Activated T-helper 1 cell treated with anti-CD3 and anti-CD28 coated beads, Interleukin-12 subunit alpha, Interleukin-12 subunit beta, Interleukin-2, Interleukin-4 antibody, amounts not matched to agents 30 ng/mL and 10 ng/mL and 1 ng/mL, durations not matched to agents 14 hours and 24 hours and 36 hours (primary cell): Measurements from ENCODE around the gene FAM20C. TPM values are rescaled to one million over a fixed set of nuclear protein-coding genes. Genes with fewer than 3 reads are reported as not detected.

Source experiments
- DNase-seq: peaks from one replicate; pipeline ENCODE4 v3.0.0; 2021; ENCODE audit warnings: low spot score
- H3K27ac Mint-ChIP-seq: one replicate; pipeline ENCODE4 v1.8.0; 2021; ENCODE audit warnings: mild to moderate bottlenecking, mixed read lengths
- H3K27me3 Mint-ChIP-seq: one replicate; pipeline ENCODE4 v1.8.0; 2022; ENCODE audit warnings: mild to moderate bottlenecking, moderate library complexity, mixed read lengths; ENCODE audit not compliant: insufficient read depth
- H3K36me3 Mint-ChIP-seq: one replicate; pipeline ENCODE4 v1.8.0; 2021; ENCODE audit warnings: low read depth, mixed read lengths
- H3K4me1 Mint-ChIP-seq: one replicate; pipeline ENCODE4 v1.8.0; 2021; ENCODE audit warnings: low read depth, mixed read lengths
- H3K4me3 Mint-ChIP-seq: one replicate; pipeline ENCODE4 v1.8.0; 2021; ENCODE audit warnings: mild to moderate bottlenecking, moderate library complexity, mixed read lengths
- H3K9me3 Mint-ChIP-seq: one replicate; pipeline ENCODE4 v1.8.0; 2021; ENCODE audit warnings: mixed read lengths
- intact Hi-C: fragments of 100-400 bp; cut with micrococcal nuclease; formaldehyde crosslinking; loops from one replicate; pipeline ENCODE4 v1.15.1; 2024
- total RNA-seq: library from RNA; stranded (reverse); gene quantifications from 2 replicates; pipeline ENCODE4 v1.2.3, GENCODE V29; 2022

The FAM20C gene
- total RNA-seq, 1 donor from 2014 or later, result 0.34 TPM

DNA sequence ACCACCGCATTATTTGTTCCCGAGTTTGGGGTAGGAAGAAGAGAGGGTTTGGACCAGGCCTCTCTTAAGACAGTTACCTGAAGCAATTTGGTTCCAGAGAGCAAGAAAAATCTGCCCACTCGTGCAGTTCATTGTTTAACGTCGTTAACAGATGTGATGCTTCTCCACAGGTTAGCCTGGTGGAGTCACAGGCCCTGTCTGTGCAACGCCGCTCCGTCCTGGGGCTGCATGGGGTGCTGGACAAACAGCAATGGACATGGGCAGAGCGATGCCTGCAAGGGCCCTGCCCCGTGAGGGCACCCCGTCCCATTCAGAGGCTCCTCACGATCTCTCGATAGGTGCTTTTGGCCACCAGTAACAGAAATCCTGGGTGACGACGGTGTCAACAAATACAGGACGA, 107.3 kb downstream of the FAM20C start:
- peaks cover 4% of the 10 kb centered on the region for H3K9me3 Mint-ChIP-seq

GRCh38 chr7:300048-300447, 107.7 kb downstream of the FAM20C start:
- Mint-ChIP-seq H3K4me1 (no peaks in the 10 kb centered on the region), H3K9me3 (peaks cover 5% of the 10 kb centered on the region), H3K27ac (no peak overlapping the region), H3K36me3 (no peaks in the 10 kb centered on the region), H3K27me3 (no peaks in the 10 kb centered on the region), H3K4me3 (no peak overlapping the region)
- no peak for DNase-seq
- intact Hi-C loops, result no loop called here

More for the DNA sequence above, 107.3 kb downstream of the FAM20C start:
- intact Hi-C loops, result no loop called here
- Mint-ChIP-seq H3K36me3 (no peaks in the 10 kb centered on the region), H3K27me3 (no peaks in the 10 kb centered on the region), H3K27ac (no peak overlapping the region), H3K4me1 (no peaks in the 10 kb centered on the region), H3K4me3 (no peak overlapping the region)
- no peak for DNase-seq

- no peaks in the 10 kb centered on the region for H3K27me3 Mint-ChIP-seq
- peaks cover 5% of the 10 kb centered on the region for H3K9me3 Mint-ChIP-seq
- no peaks in the 10 kb centered on the region for H3K4me1 Mint-ChIP-seq
- H3K4me3 Mint-ChIP-seq, result no peak overlapping the region
- intact Hi-C loops, result no loop called here
- no peaks in the 10 kb centered on the region for H3K36me3 Mint-ChIP-seq
- no peak overlapping the region for H3K27ac Mint-ChIP-seq
- DNase-seq, result no peak
Measured at GRCh38 chr7:300546-301290, 108.3 kb downstream of the FAM20C start.

GRCh38 chr7:301291-302053, 109.1 kb downstream of the FAM20C start:
- intact Hi-C loops, result no loop called here
- Mint-ChIP-seq H3K4me1 (no peaks in the 10 kb centered on the region), H3K27me3 (no peaks in the 10 kb centered on the region), H3K36me3 (no peaks in the 10 kb centered on the region), H3K27ac (no peak overlapping the region), H3K9me3 (peaks cover 5% of the 10 kb centered on the region), H3K4me3 (no peak overlapping the region)
- DNase-seq, result no peak

DNA sequence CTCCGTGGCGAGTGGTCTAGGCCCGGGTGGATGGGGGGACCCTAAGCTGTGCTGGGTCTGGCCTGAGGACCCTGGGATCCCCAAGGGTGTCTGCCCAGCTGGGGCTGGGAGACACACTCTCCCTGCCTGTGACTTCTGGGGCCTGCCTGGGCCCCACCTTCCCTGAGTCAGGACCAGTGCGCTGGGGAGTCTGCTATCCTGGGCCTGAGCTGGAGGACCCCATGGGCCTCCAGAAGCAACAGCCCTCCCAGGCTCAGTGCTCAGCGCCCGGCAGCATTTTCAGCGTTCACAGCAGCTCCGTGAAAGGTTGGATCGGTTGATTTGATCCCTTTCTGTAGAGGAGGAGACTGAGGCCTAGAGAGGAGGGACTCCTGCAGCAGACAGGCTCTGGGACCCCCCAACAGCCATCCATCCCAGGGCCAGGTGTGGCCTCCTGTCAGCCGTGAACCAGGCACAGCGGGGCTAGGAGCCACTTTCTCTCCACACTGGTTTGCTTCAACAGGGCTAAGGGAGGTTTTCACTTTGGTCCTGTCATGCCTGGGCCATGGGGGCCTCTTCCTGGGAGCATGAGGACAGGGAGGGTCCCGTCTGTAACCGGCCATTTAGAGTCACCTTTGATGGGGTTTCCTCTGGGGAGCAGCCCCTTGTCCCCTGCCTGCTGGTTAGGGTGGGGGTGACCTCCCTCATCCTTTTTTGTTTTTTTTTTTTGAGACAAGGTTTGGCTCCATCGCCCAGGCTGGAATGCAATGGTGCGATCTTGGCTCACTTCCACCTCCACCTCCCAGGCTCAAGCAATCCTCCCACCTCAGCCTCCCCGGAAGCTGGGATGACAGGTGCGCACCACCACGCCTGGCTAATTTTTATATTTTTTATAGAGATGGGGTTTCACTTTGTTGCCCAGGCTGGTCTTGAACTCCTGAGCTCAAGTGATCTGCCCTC, 110.0 kb downstream of the FAM20C start:
- peaks cover 5% of the 10 kb centered on the region for H3K9me3 Mint-ChIP-seq

GRCh38 chr7:303425-303824, 111.1 kb downstream of the FAM20C start:
- peaks cover 11% of the 10 kb centered on the region for H3K9me3 Mint-ChIP-seq
- no peak for DNase-seq
- no peaks in the 10 kb centered on the region for H3K36me3 Mint-ChIP-seq
- intact Hi-C loops, result no loop called here
- H3K4me1 Mint-ChIP-seq, result no peaks in the 10 kb centered on the region
- no peak overlapping the region for H3K4me3 Mint-ChIP-seq
- H3K27ac Mint-ChIP-seq, result no peak overlapping the region
- no peaks in the 10 kb centered on the region for H3K27me3 Mint-ChIP-seq

More for the DNA sequence above, 110.0 kb downstream of the FAM20C start:
- H3K4me3 Mint-ChIP-seq, result no peak overlapping the region
- H3K27ac Mint-ChIP-seq, result no peak overlapping the region
- H3K36me3 Mint-ChIP-seq, result no peaks in the 10 kb centered on the region
- intact Hi-C loops, result no loop called here
- H3K4me1 Mint-ChIP-seq, result no peaks in the 10 kb centered on the region
- DNase-seq, result no peak
- H3K27me3 Mint-ChIP-seq, result no peaks in the 10 kb centered on the region

DNA sequence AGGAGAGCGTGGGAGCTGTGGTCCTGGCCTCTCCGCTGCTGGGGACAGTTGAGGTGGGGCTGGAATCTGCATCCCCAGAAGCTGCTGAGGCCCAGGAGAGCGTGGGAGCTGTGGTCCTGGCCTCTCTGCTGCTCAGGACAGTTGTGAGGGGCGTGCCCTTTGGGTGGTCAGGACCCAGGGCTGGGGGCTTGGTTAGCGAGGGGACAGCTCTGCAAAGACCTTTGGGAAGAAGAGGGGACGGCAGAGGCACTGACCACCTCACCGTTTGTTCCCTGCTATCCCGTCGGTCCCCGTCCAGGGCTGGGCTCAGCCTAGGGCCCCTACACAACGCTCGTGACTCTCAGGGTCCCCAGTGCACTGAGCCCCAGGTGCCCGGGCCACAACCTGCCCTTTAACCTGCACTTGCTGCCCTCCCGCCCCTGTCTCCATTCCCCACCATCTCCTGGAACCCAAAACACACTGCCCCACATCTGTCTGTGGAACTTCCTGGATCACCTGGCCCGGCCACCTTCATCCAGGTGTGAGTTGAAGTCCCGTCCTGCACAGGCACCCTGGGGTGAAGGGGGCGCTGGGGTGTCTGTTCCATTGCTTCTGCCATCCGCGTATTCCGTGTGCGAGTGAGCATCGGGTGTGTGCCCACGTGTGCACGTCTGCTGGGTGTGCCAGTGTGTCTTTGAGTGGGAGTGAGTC, 111.7 kb downstream of the FAM20C start:
- H3K9me3 Mint-ChIP-seq, result peaks cover 11% of the 10 kb centered on the region
- no peaks in the 10 kb centered on the region for H3K4me1 Mint-ChIP-seq
- no peaks in the 10 kb centered on the region for H3K36me3 Mint-ChIP-seq
- H3K27me3 Mint-ChIP-seq, result no peaks in the 10 kb centered on the region
- no peak for DNase-seq
- H3K27ac Mint-ChIP-seq, result no peak overlapping the region
- H3K4me3 Mint-ChIP-seq, result no peak overlapping the region
- intact Hi-C loops, result no loop called here

DNA sequence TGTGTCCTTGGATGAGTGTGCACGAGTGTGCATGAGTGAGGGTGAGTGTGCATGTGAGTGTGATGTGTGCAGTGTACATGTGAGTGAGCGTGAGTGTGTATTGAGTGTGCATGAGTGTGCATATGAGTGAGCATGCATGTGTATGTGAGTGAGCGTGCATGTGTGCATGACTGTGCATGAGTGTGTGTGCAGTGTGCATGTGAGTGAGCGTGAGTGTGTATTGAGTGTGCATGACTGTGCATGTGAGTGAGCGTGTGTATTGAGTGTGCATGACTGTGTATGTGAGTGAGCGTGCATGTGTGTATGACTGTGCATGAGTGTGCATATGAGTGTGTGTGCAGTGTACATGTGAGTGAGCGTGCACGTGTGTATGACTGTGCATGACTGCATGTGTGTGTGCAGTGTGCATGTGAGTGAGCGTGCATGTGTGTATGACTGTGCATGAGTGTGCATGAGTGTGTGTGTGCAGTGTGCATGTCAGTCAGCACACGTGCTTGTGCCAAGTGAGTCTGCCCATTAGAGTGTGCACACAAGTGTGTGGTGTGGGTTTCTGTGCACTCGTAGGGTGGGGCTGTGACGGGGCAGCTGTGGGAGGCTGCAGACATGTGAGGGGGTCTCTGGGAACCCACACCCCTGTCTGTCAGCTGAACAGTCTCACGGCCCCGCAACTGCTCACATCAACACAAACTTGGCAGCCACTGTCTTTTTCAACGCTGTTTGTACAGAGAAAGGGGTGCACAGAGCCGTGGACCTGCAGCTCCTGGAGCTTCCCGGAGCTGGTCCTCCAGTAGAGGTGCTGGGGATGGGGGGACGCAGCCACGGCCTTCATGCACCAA, 112.4 kb downstream of the FAM20C start:
- no peak for DNase-seq
- peaks cover 11% of the 10 kb centered on the region for H3K9me3 Mint-ChIP-seq
- H3K27ac Mint-ChIP-seq, result no peak overlapping the region
- intact Hi-C loops, result no loop called here
- no peaks in the 10 kb centered on the region for H3K4me1 Mint-ChIP-seq
- no peaks in the 10 kb centered on the region for H3K36me3 Mint-ChIP-seq
- H3K4me3 Mint-ChIP-seq, result no peak overlapping the region
- no peaks in the 10 kb centered on the region for H3K27me3 Mint-ChIP-seq

DNA sequence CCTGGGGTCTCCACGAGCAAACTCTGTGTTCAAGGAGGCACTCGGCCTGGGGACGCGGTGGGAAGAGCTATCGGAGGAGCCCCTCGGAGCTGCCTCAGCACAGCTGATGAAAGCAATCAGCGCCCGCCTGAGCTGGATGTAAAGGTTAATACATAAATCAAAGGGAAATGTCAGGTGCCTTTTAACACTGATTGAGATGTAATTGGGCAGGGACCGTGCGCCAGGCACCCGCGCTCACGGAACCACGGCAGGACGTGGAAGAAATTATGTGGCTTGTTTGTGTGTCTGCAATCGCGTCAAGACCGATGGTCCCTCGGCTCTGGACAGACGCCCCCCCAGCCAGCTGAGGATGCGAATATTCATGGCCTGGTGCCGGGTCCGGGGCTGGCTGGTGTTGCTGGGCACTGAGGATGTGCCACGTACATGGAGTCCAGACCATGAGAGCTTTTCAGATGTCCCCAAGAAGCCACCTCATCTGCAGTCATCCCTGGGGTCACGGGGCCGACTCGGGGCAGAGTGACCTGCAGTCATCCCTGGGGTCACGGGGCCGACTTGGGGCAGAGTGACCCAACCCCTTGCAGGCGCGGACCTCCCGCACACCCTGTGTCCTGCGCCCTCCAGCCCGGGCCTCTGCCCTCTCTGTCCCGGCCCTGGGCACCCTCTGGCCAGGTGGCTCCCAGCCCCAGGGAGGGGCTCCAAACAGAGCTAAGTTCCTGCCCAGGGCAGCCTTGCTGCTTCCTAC, 113.2 kb downstream of the FAM20C start:
- no peaks in the 10 kb centered on the region for H3K36me3 Mint-ChIP-seq
- H3K27me3 Mint-ChIP-seq, result no peaks in the 10 kb centered on the region
- H3K9me3 Mint-ChIP-seq, result peaks cover 11% of the 10 kb centered on the region
- no peak overlapping the region for H3K4me3 Mint-ChIP-seq
- H3K4me1 Mint-ChIP-seq, result no peaks in the 10 kb centered on the region
- no peak overlapping the region for H3K27ac Mint-ChIP-seq
- intact Hi-C loops, result no loop called here
- no peak for DNase-seq

GRCh38 chr7:307970-308369, 115.6 kb downstream of the FAM20C start:
- intact Hi-C loops, result no loop called here
- no peak overlapping the region for H3K27ac Mint-ChIP-seq
- DNase-seq, result no peak
- H3K4me3 Mint-ChIP-seq, result no peak overlapping the region
- H3K4me1 Mint-ChIP-seq, result no peaks in the 10 kb centered on the region
- H3K9me3 Mint-ChIP-seq, result peaks cover 11% of the 10 kb centered on the region
- H3K36me3 Mint-ChIP-seq, result no peaks in the 10 kb centered on the region
- H3K27me3 Mint-ChIP-seq, result peaks cover 4% of the 10 kb centered on the region

GRCh38 chr7:309586-310228, 117.3 kb downstream of the FAM20C start:
- no peak overlapping the region for H3K4me3 Mint-ChIP-seq
- intact Hi-C loops, result no loop called here
- H3K4me1 Mint-ChIP-seq, result no peaks in the 10 kb centered on the region
- H3K9me3 Mint-ChIP-seq, result peaks cover 7% of the 10 kb centered on the region
- no peak for DNase-seq
- no peaks in the 10 kb centered on the region for H3K36me3 Mint-ChIP-seq
- H3K27me3 Mint-ChIP-seq, result peaks cover 14% of the 10 kb centered on the region
- no peak overlapping the region for H3K27ac Mint-ChIP-seq
